Measurements from ENCODE around the gene TSACC.

Gene TSACC

DNA sequence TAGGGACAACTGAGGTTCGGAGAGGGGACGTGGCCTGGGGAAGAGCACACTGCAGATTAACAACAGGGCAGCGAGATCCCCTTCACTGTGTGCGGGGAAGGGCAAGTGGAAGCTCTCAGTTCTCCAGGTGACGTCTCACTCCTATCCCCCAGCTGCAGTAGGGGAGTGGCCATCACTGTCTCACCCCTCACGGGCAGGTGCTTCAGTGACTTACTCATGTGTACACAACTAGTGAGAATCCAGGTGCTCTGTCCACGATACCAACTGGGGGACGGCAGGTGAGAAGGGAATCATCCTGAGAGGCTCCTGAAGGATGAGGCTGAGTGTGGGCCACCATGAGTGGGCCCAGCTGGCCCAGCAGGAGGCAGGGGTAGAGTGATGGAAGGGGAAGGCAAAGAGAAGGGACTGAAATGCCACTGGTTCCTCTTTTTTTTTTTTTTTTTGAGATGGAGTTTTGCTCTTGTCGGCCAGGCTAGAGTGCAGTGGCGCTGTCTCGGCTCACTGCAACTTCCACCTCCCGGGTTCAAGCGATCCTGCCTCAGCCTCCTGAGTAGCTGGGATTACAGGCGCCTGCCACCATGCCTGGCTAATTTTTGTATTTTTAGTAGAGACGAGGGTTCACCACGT, 56.6 kb downstream of the TSACC start:
- DNase-seq = no peak
